Keratinocyte (primary cell): ENCODE results near the gene HSDL1. TPM values are rescaled to one million over a fixed set of nuclear protein-coding genes. Genes with fewer than 3 reads are reported as not detected.

Experiments used
- DNase-seq: peaks from one replicate; pipeline ENCODE4 v3.0.0-alpha.2; 2011; ENCODE audit warnings: low read depth, missing footprints, low spot score
- FAIRE-seq: peaks from 2 replicates; lab custom pipeline; 2011; peaks lifted over from hg19 to GRCh38; lab: Jason Lieb, UNC
- H2AFZ ChIP-seq: 2 replicates; pipeline ENCODE4 v1.6.0; 2012; ENCODE audit warnings: low read length, control low read depth, inconsistent platforms; ENCODE audit not compliant: control insufficient read depth
- H3K27ac ChIP-seq: 2 replicates; pipeline ENCODE4 v1.5.1; 2011; ENCODE audit warnings: low read length; ENCODE audit not compliant: control insufficient read depth, insufficient read depth
- H3K27me3 ChIP-seq: 3 replicates; pipeline ENCODE4 v1.6.0; 2011; ENCODE audit warnings: low read length; ENCODE audit not compliant: control insufficient read depth, insufficient read depth; ENCODE audit errors: extremely low read depth
- H3K36me3 ChIP-seq, 2 experiments: 2 replicates in 1 of 2; 3 replicates in 1 of 2; pipeline ENCODE4 v1.5.1; 2011; ENCODE audit warnings: low read length in 2 of 2, mild to moderate bottlenecking in 1 of 2; ENCODE audit not compliant: control insufficient read depth in 2 of 2, insufficient read depth in 2 of 2; ENCODE audit errors: extremely low read depth in 1 of 2
- H3K4me1 ChIP-seq: 3 replicates; pipeline ENCODE4 v1.5.1; 2011; ENCODE audit warnings: low read length; ENCODE audit not compliant: control insufficient read depth, insufficient read depth; ENCODE audit errors: extremely low read depth
- H3K4me2 ChIP-seq: 3 replicates; pipeline ENCODE4 v1.6.0; 2011; ENCODE audit warnings: low read depth, low read length; ENCODE audit not compliant: control insufficient read depth, insufficient read depth; ENCODE audit errors: extremely low read depth
- H3K4me3 ChIP-seq, 3 experiments: fragments of 200-600 bp in 1 of 3; sonication (generic) in 1 of 3; 2 replicates in 2 of 3; 3 replicates in 1 of 3; pipeline ENCODE4 v1.5.1; 2011 to 2016; ENCODE audit warnings: low read length in 3 of 3, mild to moderate bottlenecking in 3 of 3, control low read depth in 2 of 3, inconsistent platforms in 1 of 3, low read depth in 1 of 3, mixed read lengths in 1 of 3, mixed run types in 1 of 3, moderate library complexity in 1 of 3; ENCODE audit not compliant: control insufficient read depth in 2 of 3, insufficient read depth in 2 of 3; ENCODE audit errors: extremely low read depth in 1 of 3
- H3K79me2 ChIP-seq: 2 replicates; pipeline ENCODE4 v1.6.0; 2012; ENCODE audit warnings: low read length; ENCODE audit not compliant: control insufficient read depth, insufficient read depth
- H3K9ac ChIP-seq: 3 replicates; pipeline ENCODE4 v1.6.0; 2011; ENCODE audit warnings: low read length; ENCODE audit not compliant: control insufficient read depth, insufficient read depth; ENCODE audit errors: extremely low read depth
- H3K9me1 ChIP-seq: 3 replicates; pipeline ENCODE4 v1.6.0; 2011; ENCODE audit warnings: low read length; ENCODE audit not compliant: control insufficient read depth, insufficient read depth; ENCODE audit errors: extremely low read depth
- H3K9me3 ChIP-seq: 2 replicates; pipeline ENCODE4 v1.5.1; 2012; ENCODE audit warnings: low read depth, low read length; ENCODE audit not compliant: control insufficient read depth
- H4K20me1 ChIP-seq: 3 replicates; pipeline ENCODE4 v1.6.0; 2011; ENCODE audit warnings: low read length; ENCODE audit not compliant: control insufficient read depth, insufficient read depth; ENCODE audit errors: extremely low read depth
- EZH2 ChIP-seq: IDR thresholded peaks from one replicate; pipeline ENCODE4 v1.6.1; 2012; ENCODE audit warnings: inconsistent platforms, mild to moderate bottlenecking, low read length, moderate library complexity
- dilution Hi-C: fragments of 300-500 bp; cut with MboI; formaldehyde crosslinking; loops from one replicate; pipeline ENCODE4 v1.7.0; 2020; ENCODE audit warnings: low sequenced_read_pairs; ENCODE audit not compliant: extremely low pct_ligation_motif_present
- polyA plus RNA-seq, 5 experiments: library from polyadenylated mRNA; depleted of rRNA in 3 of 5; stranded (reverse) in 3 of 5; stranded (forward) in 1 of 5; unstranded in 1 of 5; fragments of >200 nt; gene quantifications; 1 replicate in 1 of 5; 2 replicates in 3 of 5; 3 replicates in 1 of 5; pipeline versions ENCODE4 v1.2.1 to v1.2.3, GENCODE V29; 2011 to 2012; ENCODE audit warnings: missing spikeins in 2 of 5, low read depth in 1 of 5, low replicate concordance in 1 of 5
- TF ChIP-seq, protein P1 (sequence below), 3 experiments: IDR thresholded peaks in 1 of 3; conservative IDR thresholded peaks in 1 of 3; optimal IDR thresholded peaks in 1 of 3; 2 replicates in 2 of 3; 3 replicates in 1 of 3; pipeline versions ENCODE3 to v1.5.1; 2011; ENCODE audit warnings: low read length in 3 of 3, mild to moderate bottlenecking in 3 of 3, moderate library complexity in 2 of 3, control low read depth in 1 of 3, inconsistent platforms in 1 of 3; ENCODE audit not compliant: insufficient read depth in 2 of 3; ENCODE audit errors: extremely low read depth in 1 of 3

HSDL1 gene
- polyA plus RNA-seq, 1 donor (not counting 4 experiments of a cell fraction or from before 2014, with no cell fraction given) = 18.1 TPM

- Histone ChIP-seq H3K9me3 (no peaks in the 10 kb centered on the region), H3K4me2 (no peak overlapping the region), H3K4me3 (no peak overlapping the region), H3K79me2 (no peaks in the 10 kb centered on the region), H3K9ac (no peak overlapping the region), H3K36me3 (peaks cover 22 to 41% of the 10 kb centered on the region in 2 experiments), H2AFZ (no peak overlapping the region), H3K27ac (no peak overlapping the region), H3K4me1 (no peaks in the 10 kb centered on the region), H3K27me3 (no peaks in the 10 kb centered on the region), H4K20me1 (no peaks in the 10 kb centered on the region), H3K9me1 (no peaks in the 10 kb centered on the region)
- dilution Hi-C loops = no loop called here
- DNase-seq = no peak
- FAIRE-seq = no peak
- no peak for TF ChIP-seq EZH2
Measured at GRCh38 chr16:84087466-84088151, 57.4 kb downstream of the HSDL1 start.

GRCh38 chr16:84087001-84087400, 58.0 kb downstream of the HSDL1 start:
- no peaks in the 10 kb centered on the region for H3K79me2 ChIP-seq
- H3K4me1 ChIP-seq = no peaks in the 10 kb centered on the region
- H3K9ac ChIP-seq = no peak overlapping the region
- H4K20me1 ChIP-seq = no peaks in the 10 kb centered on the region
- no peak overlapping the region for H3K4me2 ChIP-seq
- H3K36me3 ChIP-seq = peaks cover 21 to 41% of the 10 kb centered on the region in 2 experiments
- H3K9me1 ChIP-seq = no peaks in the 10 kb centered on the region
- H3K9me3 ChIP-seq = no peaks in the 10 kb centered on the region
- FAIRE-seq = no peak
- dilution Hi-C loops = no loop called here
- no peak overlapping the region for H2AFZ ChIP-seq
- TF ChIP-seq, protein P1, sequence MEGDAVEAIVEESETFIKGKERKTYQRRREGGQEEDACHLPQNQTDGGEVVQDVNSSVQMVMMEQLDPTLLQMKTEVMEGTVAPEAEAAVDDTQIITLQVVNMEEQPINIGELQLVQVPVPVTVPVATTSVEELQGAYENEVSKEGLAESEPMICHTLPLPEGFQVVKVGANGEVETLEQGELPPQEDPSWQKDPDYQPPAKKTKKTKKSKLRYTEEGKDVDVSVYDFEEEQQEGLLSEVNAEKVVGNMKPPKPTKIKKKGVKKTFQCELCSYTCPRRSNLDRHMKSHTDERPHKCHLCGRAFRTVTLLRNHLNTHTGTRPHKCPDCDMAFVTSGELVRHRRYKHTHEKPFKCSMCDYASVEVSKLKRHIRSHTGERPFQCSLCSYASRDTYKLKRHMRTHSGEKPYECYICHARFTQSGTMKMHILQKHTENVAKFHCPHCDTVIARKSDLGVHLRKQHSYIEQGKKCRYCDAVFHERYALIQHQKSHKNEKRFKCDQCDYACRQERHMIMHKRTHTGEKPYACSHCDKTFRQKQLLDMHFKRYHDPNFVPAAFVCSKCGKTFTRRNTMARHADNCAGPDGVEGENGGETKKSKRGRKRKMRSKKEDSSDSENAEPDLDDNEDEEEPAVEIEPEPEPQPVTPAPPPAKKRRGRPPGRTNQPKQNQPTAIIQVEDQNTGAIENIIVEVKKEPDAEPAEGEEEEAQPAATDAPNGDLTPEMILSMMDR (optimal IDR thresholded peaks at IDR 0.05 in 1 of 3, IDR thresholded peaks at IDR 0.05 in 1 of 3, conservative IDR thresholded peaks at IDR 0.05 in 1 of 3; ENCODE audit: extremely low read depth in 1 of 3, insufficient read depth in 2 of 3, low read length in 3 of 3) = no peak
- TF ChIP-seq EZH2 = no peak
- H3K4me3 ChIP-seq = no peak overlapping the region
- H3K27me3 ChIP-seq = no peaks in the 10 kb centered on the region
- H3K27ac ChIP-seq = no peak overlapping the region
- DNase-seq = no peak
